Measurements from ENCODE around the gene NLRP10.

Gene NLRP10

DNA sequence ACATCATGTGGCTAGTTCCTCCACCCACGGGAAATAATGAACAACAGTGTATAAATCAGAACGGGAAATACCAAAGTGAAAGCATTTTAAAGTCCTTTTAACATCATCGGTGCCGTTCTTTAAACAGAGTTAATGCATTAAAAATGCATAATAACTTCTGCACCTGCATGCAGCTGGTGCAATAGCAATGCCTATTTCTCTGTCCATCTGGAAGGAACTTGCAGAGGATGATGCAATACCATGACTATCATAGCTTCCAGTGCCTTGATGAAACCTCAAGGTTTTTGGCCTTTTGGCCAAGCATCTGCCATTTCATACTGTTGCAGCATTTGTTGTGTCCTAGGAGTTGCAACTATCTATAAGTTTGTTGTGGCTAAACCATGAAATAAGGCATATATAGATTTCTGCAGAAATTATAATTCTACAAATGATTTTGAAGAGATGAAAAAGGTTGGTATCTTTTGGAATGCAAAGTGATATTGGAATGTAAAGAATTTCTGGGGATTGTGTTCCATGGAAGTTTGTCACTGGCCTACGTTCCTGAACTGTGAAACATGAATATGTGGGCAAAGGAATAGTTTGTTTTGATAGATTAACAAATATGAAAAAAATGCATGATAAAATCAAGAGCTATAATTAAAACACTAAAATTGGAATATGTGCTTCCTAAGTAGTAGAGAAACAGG lies 12.1 kb upstream of the NLRP10 start:
- Histone ChIP-seq H3K27ac (ENCODE audit: insufficient read depth in 1 of 2, low read depth in 1 of 2, low read length in 2 of 2, poor library complexity in 1 of 2, severe bottlenecking in 2 of 2) (no peak overlapping the region), H3K27me3 (replicated peaks in 2 of 5; ENCODE audit: control insufficient read depth in 4 of 5, insufficient read depth in 5 of 5, low read length in 4 of 5) (no peaks in the 10 kb centered on the region), H3K4me1 (ENCODE audit: control extremely low read depth in 1 of 4, control insufficient read depth in 4 of 4, insufficient read depth in 4 of 4, low read length in 3 of 4) (no peaks in the 10 kb centered on the region), H3K36me3 (ENCODE audit: control insufficient read depth in 4 of 4, insufficient read depth in 4 of 4, low read length in 3 of 4) (no peaks in the 10 kb centered on the region), H3K4me3 (ENCODE audit: control insufficient read depth in 1 of 7, extremely low read depth in 1 of 7, insufficient read depth in 4 of 7, low read depth in 2 of 7, low read length in 6 of 7) (no peak overlapping the region), H3K9me3 (ENCODE audit: control extremely low read depth in 1 of 5, control insufficient read depth in 4 of 5, insufficient read depth in 2 of 5, low read depth in 1 of 5, low read length in 4 of 5) (no peaks in the 10 kb centered on the region)
- ChIA-PET POLR2A (no interaction called here), CTCF (interaction anchor here (0.9 kb wide), 1 partner anchor 9 kb away, joined by 3 read pairs; no protein-coding TSS in a partner anchor)
- 90% methylated on average over 4 of the region's 5 CpGs for WGBS (ENCODE audit: insufficient coverage)
- DNase-seq = no peak

DNA sequence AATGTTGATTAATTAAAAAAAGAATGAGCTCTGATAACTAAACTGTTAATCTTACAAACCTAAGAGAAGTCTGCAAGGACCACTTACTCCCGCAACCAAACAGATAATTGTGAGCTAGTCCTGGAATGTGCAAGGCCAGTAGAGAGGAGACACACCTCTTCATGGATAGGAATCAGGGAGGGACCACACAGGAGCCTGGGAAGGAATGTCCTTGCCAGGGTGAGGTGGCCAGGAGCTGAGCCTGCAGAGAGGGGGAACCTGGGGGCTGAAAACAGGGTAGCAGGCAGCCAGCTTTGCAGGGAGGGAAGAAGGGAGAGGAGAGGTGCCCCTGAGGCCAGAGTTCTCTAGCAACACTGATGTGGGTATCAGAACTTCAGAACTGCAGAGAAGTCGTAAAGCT lies 9.4 kb upstream of the NLRP10 start:
- peaks cover 0 to 5% (median 0%) of the 10 kb centered on the region in 5 experiments for H3K27me3 ChIP-seq (replicated peaks in 2 of 5; ENCODE audit: control insufficient read depth in 4 of 5, insufficient read depth in 5 of 5, low read length in 4 of 5)
- no peaks in the 10 kb centered on the region for H3K36me3 ChIP-seq (ENCODE audit: control insufficient read depth in 4 of 4, insufficient read depth in 4 of 4, low read length in 3 of 4)
- H3K9me3 ChIP-seq (ENCODE audit: control extremely low read depth in 1 of 5, control insufficient read depth in 4 of 5, insufficient read depth in 2 of 5, low read depth in 1 of 5, low read length in 4 of 5) = no peaks in the 10 kb centered on the region
- 92% methylated on average over 2 of the region's 2 CpGs for WGBS (ENCODE audit: insufficient coverage)
- H3K4me3 ChIP-seq (ENCODE audit: control insufficient read depth in 1 of 7, extremely low read depth in 1 of 7, insufficient read depth in 4 of 7, low read depth in 2 of 7, low read length in 6 of 7) = no peak overlapping the region
- H3K27ac ChIP-seq (ENCODE audit: insufficient read depth in 1 of 2, low read depth in 1 of 2, low read length in 2 of 2, poor library complexity in 1 of 2, severe bottlenecking in 2 of 2) = no peak overlapping the region
- POLR2A ChIA-PET = no interaction called here
- H3K4me1 ChIP-seq (ENCODE audit: control extremely low read depth in 1 of 4, control insufficient read depth in 4 of 4, insufficient read depth in 4 of 4, low read length in 3 of 4) = no peaks in the 10 kb centered on the region
- DNase-seq = no peak
- CTCF ChIA-PET = interaction anchor here (0.9 to 2.6 kb wide), 2 partner anchors 12 to 878 kb away, joined by 3 to 8 read pairs; partner anchors contain the start of gene EIF3F

DNA sequence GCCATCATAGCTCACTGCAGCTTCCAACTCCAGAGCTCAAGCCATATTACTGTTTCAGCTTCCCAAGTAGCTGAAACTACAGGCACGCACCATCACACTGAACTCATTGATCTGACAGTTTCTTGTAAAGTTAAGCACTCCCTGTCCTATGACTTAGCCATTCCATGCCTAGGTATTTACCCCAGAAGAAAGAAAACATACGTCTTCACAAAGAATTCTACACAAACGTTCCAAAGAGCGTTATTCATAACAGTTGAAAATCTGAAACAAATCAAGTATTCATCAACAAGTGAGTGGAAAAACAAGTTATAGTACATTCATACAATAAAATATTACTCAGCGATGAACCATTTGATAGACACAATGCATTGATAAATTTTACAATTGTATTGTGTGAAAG lies 7.8 kb upstream of the NLRP10 start:
- peaks cover 0 to 5% (median 0%) of the 10 kb centered on the region in 5 experiments for H3K27me3 ChIP-seq (replicated peaks in 2 of 5; ENCODE audit: control insufficient read depth in 4 of 5, insufficient read depth in 5 of 5, low read length in 4 of 5)
- H3K9me3 ChIP-seq (ENCODE audit: control extremely low read depth in 1 of 5, control insufficient read depth in 4 of 5, insufficient read depth in 2 of 5, low read depth in 1 of 5, low read length in 4 of 5) = no peaks in the 10 kb centered on the region
- WGBS (ENCODE audit: insufficient coverage) = 83% methylated on average over 2 of the region's 5 CpGs
- POLR2A ChIA-PET = no interaction called here
- H3K4me1 ChIP-seq (ENCODE audit: control extremely low read depth in 1 of 4, control insufficient read depth in 4 of 4, insufficient read depth in 4 of 4, low read length in 3 of 4) = no peaks in the 10 kb centered on the region
- no peak overlapping the region for H3K27ac ChIP-seq (ENCODE audit: insufficient read depth in 1 of 2, low read depth in 1 of 2, low read length in 2 of 2, poor library complexity in 1 of 2, severe bottlenecking in 2 of 2)
- CTCF ChIA-PET = no interaction called here
- no peaks in the 10 kb centered on the region for H3K36me3 ChIP-seq (ENCODE audit: control insufficient read depth in 4 of 4, insufficient read depth in 4 of 4, low read length in 3 of 4)
- H3K4me3 ChIP-seq (ENCODE audit: control insufficient read depth in 1 of 7, extremely low read depth in 1 of 7, insufficient read depth in 4 of 7, low read depth in 2 of 7, low read length in 6 of 7) = no peak overlapping the region
- DNase-seq = no peak

DNA sequence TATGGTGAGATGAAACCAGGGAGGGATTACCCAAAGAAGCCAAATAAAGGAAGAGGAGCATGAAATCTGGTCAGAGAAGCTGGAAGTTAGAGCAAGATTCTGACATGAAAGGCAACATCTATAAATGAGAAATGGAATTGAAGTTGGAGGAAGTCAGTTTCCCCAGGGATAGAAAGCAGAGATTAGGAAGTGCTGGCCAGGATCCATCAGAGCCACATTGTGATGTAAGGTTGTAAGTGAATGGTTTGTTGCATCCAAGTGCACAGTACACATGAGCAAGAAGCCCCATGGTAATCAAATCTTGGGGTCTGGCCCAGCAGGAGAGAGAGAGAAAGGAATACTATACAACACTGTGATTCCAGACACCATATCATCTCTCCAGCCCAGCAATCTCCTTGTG lies 6.6 kb upstream of the NLRP10 start:
- CTCF ChIA-PET = no interaction called here
- no peak overlapping the region for H3K27ac ChIP-seq (ENCODE audit: insufficient read depth in 1 of 2, low read depth in 1 of 2, low read length in 2 of 2, poor library complexity in 1 of 2, severe bottlenecking in 2 of 2)
- no peak overlapping the region for H3K4me3 ChIP-seq (ENCODE audit: control insufficient read depth in 1 of 7, extremely low read depth in 1 of 7, insufficient read depth in 4 of 7, low read depth in 2 of 7, low read length in 6 of 7)
- H3K9me3 ChIP-seq (ENCODE audit: control extremely low read depth in 1 of 5, control insufficient read depth in 4 of 5, insufficient read depth in 2 of 5, low read depth in 1 of 5, low read length in 4 of 5) = no peaks in the 10 kb centered on the region
- no peaks in the 10 kb centered on the region for H3K4me1 ChIP-seq (ENCODE audit: control extremely low read depth in 1 of 4, control insufficient read depth in 4 of 4, insufficient read depth in 4 of 4, low read length in 3 of 4)
- POLR2A ChIA-PET = no interaction called here
- no peaks in the 10 kb centered on the region for H3K36me3 ChIP-seq (ENCODE audit: control insufficient read depth in 4 of 4, insufficient read depth in 4 of 4, low read length in 3 of 4)
- DNase-seq = no peak
- peaks cover 0 to 5% (median 4%) of the 10 kb centered on the region in 5 experiments for H3K27me3 ChIP-seq (replicated peaks in 2 of 5; ENCODE audit: control insufficient read depth in 4 of 5, insufficient read depth in 5 of 5, low read length in 4 of 5)

DNA sequence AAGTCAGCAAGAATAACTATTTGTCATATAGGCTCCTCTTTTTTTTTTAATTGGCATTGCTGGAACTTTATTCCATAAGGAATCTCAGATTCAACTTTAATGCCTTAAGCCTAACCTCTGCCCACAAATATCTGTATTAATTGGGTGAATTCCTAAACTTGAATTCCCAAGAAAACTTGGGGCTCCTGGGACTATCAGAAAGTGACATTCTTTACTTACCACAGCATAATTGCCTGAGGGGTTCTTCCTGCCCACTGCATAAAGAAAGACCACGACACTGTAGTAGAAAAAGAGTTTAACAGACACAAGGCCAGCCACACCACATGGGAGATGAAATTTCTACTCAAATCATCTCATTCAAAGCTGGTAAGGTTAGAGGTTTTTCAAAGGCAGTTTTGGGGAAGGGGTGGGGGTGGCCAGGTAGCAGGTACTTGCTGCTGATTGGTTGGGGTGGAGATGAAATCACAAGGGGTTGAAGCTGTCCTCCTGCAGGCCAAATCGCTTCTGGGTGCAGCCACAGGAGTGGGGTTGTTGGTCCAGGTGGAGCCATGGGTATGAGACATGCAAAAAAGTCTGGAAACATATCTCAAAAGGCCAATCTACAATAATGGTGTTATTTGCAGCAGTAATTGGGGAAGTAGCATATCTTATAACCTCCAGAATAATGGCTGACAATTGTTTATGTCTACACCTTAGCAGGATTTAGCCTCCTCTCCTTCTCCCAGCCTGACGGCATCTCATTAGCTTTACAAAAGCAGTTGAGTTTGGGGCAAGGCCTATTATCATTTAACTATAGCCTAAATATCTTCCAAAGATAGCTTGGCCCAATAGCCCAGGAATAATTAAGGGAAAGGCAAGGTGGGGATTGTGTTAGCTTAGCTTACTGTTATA lies 4.8 kb upstream of the NLRP10 start:
- CTCF ChIA-PET = interaction anchor here (0.6 kb wide), 1 partner anchor 51 kb away, joined by 3 read pairs; no protein-coding TSS in a partner anchor
- H3K36me3 ChIP-seq (ENCODE audit: control insufficient read depth in 4 of 4, insufficient read depth in 4 of 4, low read length in 3 of 4) = no peaks in the 10 kb centered on the region
- H3K9me3 ChIP-seq (ENCODE audit: control extremely low read depth in 1 of 5, control insufficient read depth in 4 of 5, insufficient read depth in 2 of 5, low read depth in 1 of 5, low read length in 4 of 5) = no peaks in the 10 kb centered on the region
- POLR2A ChIA-PET = no interaction called here
- WGBS (ENCODE audit: insufficient coverage) = 25% methylated on average over 1 of the region's 3 CpGs
- no peak overlapping the region for H3K4me3 ChIP-seq (ENCODE audit: control insufficient read depth in 1 of 7, extremely low read depth in 1 of 7, insufficient read depth in 4 of 7, low read depth in 2 of 7, low read length in 6 of 7)
- DNase-seq = no peak
- H3K27me3 ChIP-seq (replicated peaks in 2 of 5; ENCODE audit: control insufficient read depth in 4 of 5, insufficient read depth in 5 of 5, low read length in 4 of 5) = peaks cover 0 to 5% (median 4%) of the 10 kb centered on the region in 5 experiments
- H3K27ac ChIP-seq (ENCODE audit: insufficient read depth in 1 of 2, low read depth in 1 of 2, low read length in 2 of 2, poor library complexity in 1 of 2, severe bottlenecking in 2 of 2) = no peak overlapping the region
- no peaks in the 10 kb centered on the region for H3K4me1 ChIP-seq (ENCODE audit: control extremely low read depth in 1 of 4, control insufficient read depth in 4 of 4, insufficient read depth in 4 of 4, low read length in 3 of 4)

DNA sequence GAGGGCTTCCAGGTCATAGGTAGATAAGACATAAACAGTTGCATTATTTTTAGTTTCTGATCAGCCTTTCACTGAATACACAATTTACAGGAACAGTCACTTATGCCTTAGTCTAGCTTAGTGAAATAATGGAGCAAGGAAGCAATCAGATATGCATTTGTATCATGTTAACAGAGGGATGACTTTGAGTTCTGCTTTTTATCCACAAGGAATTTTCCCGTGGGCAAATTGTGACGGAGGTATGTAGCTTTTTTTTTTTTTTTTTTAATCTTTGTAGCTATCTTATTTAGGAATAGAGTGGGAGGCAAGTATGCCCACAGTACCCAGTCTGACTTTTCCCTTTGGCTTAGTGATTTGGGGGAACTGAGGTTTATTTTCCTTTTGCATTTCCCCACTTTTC lies 3.4 kb upstream of the NLRP10 start:
- no peak overlapping the region for H3K27ac ChIP-seq (ENCODE audit: insufficient read depth in 1 of 2, low read depth in 1 of 2, low read length in 2 of 2, poor library complexity in 1 of 2, severe bottlenecking in 2 of 2)
- H3K4me1 ChIP-seq (ENCODE audit: control extremely low read depth in 1 of 4, control insufficient read depth in 4 of 4, insufficient read depth in 4 of 4, low read length in 3 of 4) = no peaks in the 10 kb centered on the region
- ChIA-PET POLR2A (no interaction called here), CTCF (interaction anchor here (1.5 kb wide), 1 partner anchor 18 kb away, joined by 5 read pairs; the partner anchor contains the start of gene EIF3F)
- H3K4me3 ChIP-seq (ENCODE audit: control insufficient read depth in 1 of 7, extremely low read depth in 1 of 7, insufficient read depth in 4 of 7, low read depth in 2 of 7, low read length in 6 of 7) = no peak overlapping the region
- no peaks in the 10 kb centered on the region for H3K9me3 ChIP-seq (ENCODE audit: control extremely low read depth in 1 of 5, control insufficient read depth in 4 of 5, insufficient read depth in 2 of 5, low read depth in 1 of 5, low read length in 4 of 5)
- peaks cover 0 to 5% (median 4%) of the 10 kb centered on the region in 5 experiments for H3K27me3 ChIP-seq (replicated peaks in 2 of 5; ENCODE audit: control insufficient read depth in 4 of 5, insufficient read depth in 5 of 5, low read length in 4 of 5)
- DNase-seq = no peak
- H3K36me3 ChIP-seq (ENCODE audit: control insufficient read depth in 4 of 4, insufficient read depth in 4 of 4, low read length in 3 of 4) = no peaks in the 10 kb centered on the region
- WGBS (ENCODE audit: insufficient coverage) = 92% methylated on average over 2 of the region's 2 CpGs

DNA sequence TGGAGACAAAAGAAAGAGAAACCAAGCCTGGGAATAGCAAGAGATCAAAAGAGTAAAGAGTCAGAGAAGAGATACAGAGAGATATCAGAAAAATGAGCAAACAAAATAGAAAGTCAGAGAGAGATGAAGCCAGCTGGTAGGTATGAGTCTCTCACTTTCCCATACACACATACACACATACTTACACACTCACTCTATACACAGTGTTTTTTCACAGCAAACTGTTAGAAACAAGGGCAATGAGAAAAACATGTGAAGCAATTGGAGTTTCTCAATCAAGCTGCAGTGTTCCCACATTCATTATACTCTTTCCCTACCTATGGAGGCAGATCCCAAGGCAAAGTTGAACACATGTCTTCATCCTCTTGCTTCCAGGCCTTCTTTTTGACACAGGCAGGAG lies 2.6 kb upstream of the NLRP10 start:
- H3K4me3 ChIP-seq (ENCODE audit: control insufficient read depth in 1 of 7, extremely low read depth in 1 of 7, insufficient read depth in 4 of 7, low read depth in 2 of 7, low read length in 6 of 7) = no peak overlapping the region
- no peaks in the 10 kb centered on the region for H3K36me3 ChIP-seq (ENCODE audit: control insufficient read depth in 4 of 4, insufficient read depth in 4 of 4, low read length in 3 of 4)
- H3K9me3 ChIP-seq (ENCODE audit: control extremely low read depth in 1 of 5, control insufficient read depth in 4 of 5, insufficient read depth in 2 of 5, low read depth in 1 of 5, low read length in 4 of 5) = no peaks in the 10 kb centered on the region
- no peak overlapping the region for H3K27ac ChIP-seq (ENCODE audit: insufficient read depth in 1 of 2, low read depth in 1 of 2, low read length in 2 of 2, poor library complexity in 1 of 2, severe bottlenecking in 2 of 2)
- ChIA-PET POLR2A (no interaction called here), CTCF (interaction anchor here (1.5 kb wide), 1 partner anchor 19 kb away, joined by 5 read pairs; the partner anchor contains the start of gene EIF3F)
- no peaks in the 10 kb centered on the region for H3K4me1 ChIP-seq (ENCODE audit: control extremely low read depth in 1 of 4, control insufficient read depth in 4 of 4, insufficient read depth in 4 of 4, low read length in 3 of 4)
- peaks cover 0 to 5% (median 4%) of the 10 kb centered on the region in 5 experiments for H3K27me3 ChIP-seq (replicated peaks in 2 of 5; ENCODE audit: control insufficient read depth in 4 of 5, insufficient read depth in 5 of 5, low read length in 4 of 5)
- no peak for DNase-seq

All from common myeloid progenitor, CD34-positive (primary cell).